ENCODE data around the gene RAMP1.

Gene RAMP1

GRCh38 chr2:237922641-237923361 is 63.4 kb downstream of the RAMP1 start:
- no peak for DNase-seq
- TF ChIP-seq, protein P1, sequence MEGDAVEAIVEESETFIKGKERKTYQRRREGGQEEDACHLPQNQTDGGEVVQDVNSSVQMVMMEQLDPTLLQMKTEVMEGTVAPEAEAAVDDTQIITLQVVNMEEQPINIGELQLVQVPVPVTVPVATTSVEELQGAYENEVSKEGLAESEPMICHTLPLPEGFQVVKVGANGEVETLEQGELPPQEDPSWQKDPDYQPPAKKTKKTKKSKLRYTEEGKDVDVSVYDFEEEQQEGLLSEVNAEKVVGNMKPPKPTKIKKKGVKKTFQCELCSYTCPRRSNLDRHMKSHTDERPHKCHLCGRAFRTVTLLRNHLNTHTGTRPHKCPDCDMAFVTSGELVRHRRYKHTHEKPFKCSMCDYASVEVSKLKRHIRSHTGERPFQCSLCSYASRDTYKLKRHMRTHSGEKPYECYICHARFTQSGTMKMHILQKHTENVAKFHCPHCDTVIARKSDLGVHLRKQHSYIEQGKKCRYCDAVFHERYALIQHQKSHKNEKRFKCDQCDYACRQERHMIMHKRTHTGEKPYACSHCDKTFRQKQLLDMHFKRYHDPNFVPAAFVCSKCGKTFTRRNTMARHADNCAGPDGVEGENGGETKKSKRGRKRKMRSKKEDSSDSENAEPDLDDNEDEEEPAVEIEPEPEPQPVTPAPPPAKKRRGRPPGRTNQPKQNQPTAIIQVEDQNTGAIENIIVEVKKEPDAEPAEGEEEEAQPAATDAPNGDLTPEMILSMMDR (IDR thresholded peaks at IDR 0.05; ENCODE audit: low read depth, low read length), result no peak
- no peak overlapping the region for H3K27ac ChIP-seq
- H3K4me3 ChIP-seq (ENCODE audit: low read depth, low read length), result no peak overlapping the region
- no peaks in the 10 kb centered on the region for H3K36me3 ChIP-seq
- H3K9me3 ChIP-seq (ENCODE audit: severe bottlenecking), result no peaks in the 10 kb centered on the region
- no peaks in the 10 kb centered on the region for H3K27me3 ChIP-seq (ENCODE audit: insufficient read depth, low read depth, severe bottlenecking)

- TF ChIP-seq, protein P1 (IDR thresholded peaks at IDR 0.05; ENCODE audit: low read depth, low read length), result peak; percentile 91
- no peaks in the 10 kb centered on the region for H3K36me3 ChIP-seq
- no peaks in the 10 kb centered on the region for H3K9me3 ChIP-seq (ENCODE audit: severe bottlenecking)
- peak; percentile 63 for DNase-seq
- H3K27me3 ChIP-seq (ENCODE audit: insufficient read depth, low read depth, severe bottlenecking), result no peaks in the 10 kb centered on the region
- peak overlapping the region; percentile 3; the same call in 1 of the 2 replicates for H3K4me3 ChIP-seq (ENCODE audit: low read depth, low read length)
- no peak overlapping the region; the same call in 1 of the 2 replicates for H3K27ac ChIP-seq
Measured at GRCh38 chr2:237923481-237924163, 64.2 kb downstream of the RAMP1 start.

GRCh38 chr2:237924164-237924534 is 64.7 kb downstream of the RAMP1 start:
- no peak overlapping the region for H3K4me3 ChIP-seq (ENCODE audit: low read depth, low read length)
- no peaks in the 10 kb centered on the region for H3K9me3 ChIP-seq (ENCODE audit: severe bottlenecking)
- H3K27ac ChIP-seq, result no peak overlapping the region
- H3K36me3 ChIP-seq, result no peaks in the 10 kb centered on the region
- no peaks in the 10 kb centered on the region for H3K27me3 ChIP-seq (ENCODE audit: insufficient read depth, low read depth, severe bottlenecking)
- TF ChIP-seq, protein P1 (IDR thresholded peaks at IDR 0.05; ENCODE audit: low read depth, low read length), result no peak
- DNase-seq, result no peak

DNA sequence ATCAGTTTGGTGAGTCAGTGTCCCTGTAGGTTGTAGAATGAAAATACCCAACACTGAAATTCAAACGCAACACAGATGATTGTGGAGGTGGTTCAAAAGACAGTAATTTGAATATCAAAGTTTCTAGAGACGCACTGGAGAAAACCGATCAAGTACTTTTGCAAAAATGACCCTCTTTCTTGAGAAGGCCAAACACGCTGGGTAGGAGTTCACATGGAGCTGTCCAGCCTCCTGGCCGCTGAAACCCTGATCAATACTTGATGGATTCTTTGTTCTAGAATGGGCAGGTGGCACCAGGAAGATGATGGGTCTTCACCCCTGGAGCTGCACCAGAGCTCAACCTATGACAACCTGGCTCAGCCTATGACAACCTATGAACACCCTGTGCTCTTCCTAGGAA is 67.7 kb downstream of the RAMP1 start:
- DNase-seq, result no peak
- Histone ChIP-seq H3K4me3 (ENCODE audit: low read depth, low read length) (no peak overlapping the region), H3K9me3 (ENCODE audit: severe bottlenecking) (peaks cover 9% of the 10 kb centered on the region), H3K27me3 (ENCODE audit: insufficient read depth, low read depth, severe bottlenecking) (no peaks in the 10 kb centered on the region), H3K27ac (no peak overlapping the region), H3K36me3 (no peaks in the 10 kb centered on the region)
- TF ChIP-seq, protein P1 (IDR thresholded peaks at IDR 0.05; ENCODE audit: low read depth, low read length), result no peak

- Histone ChIP-seq H3K4me3 (ENCODE audit: low read depth, low read length) (no peak overlapping the region), H3K36me3 (no peaks in the 10 kb centered on the region), H3K9me3 (ENCODE audit: severe bottlenecking) (peaks cover 9% of the 10 kb centered on the region), H3K27me3 (ENCODE audit: insufficient read depth, low read depth, severe bottlenecking) (no peaks in the 10 kb centered on the region), H3K27ac (no peak overlapping the region)
- TF ChIP-seq, protein P1 (IDR thresholded peaks at IDR 0.05; ENCODE audit: low read depth, low read length), result no peak
- DNase-seq, result no peak
Measured at GRCh38 chr2:237927986-237928385, 68.6 kb downstream of the RAMP1 start.
